Ectodermal cell (in vitro differentiated cells): ENCODE results near the gene KIAA1328.
"Not testable (repeated sequence)": the region's sequence is repeated elsewhere in the genome, so short reads cannot be mapped to it uniquely, and the experiment has no call there.

Source experiments
- H3K27ac ChIP-seq: 2 replicates; pipeline ENCODE4 v1.7.0; 2013; ENCODE audit warnings: mild to moderate bottlenecking, low read depth, low read length; ENCODE audit not compliant: insufficient read depth, poor library complexity, severe bottlenecking
- H3K27me3 ChIP-seq: 2 replicates; pipeline ENCODE4 v1.7.0; 2013; ENCODE audit warnings: mild to moderate bottlenecking, low read length; ENCODE audit not compliant: insufficient read depth, control insufficient read depth, poor library complexity, severe bottlenecking
- H3K36me3 ChIP-seq: one replicate; pipeline ENCODE4 v1.7.0; 2013; ENCODE audit warnings: low read length; ENCODE audit not compliant: control insufficient read depth, insufficient read depth
- H3K4me1 ChIP-seq: one replicate; pipeline ENCODE4 v1.7.0; 2013; ENCODE audit warnings: low read length; ENCODE audit not compliant: control insufficient read depth, insufficient read depth
- H3K4me3 ChIP-seq: 2 replicates; pipeline ENCODE4 v1.7.0; 2013; ENCODE audit warnings: low read depth, low read length, control low read depth; ENCODE audit not compliant: insufficient read depth
- H3K9me3 ChIP-seq: 2 replicates; pipeline ENCODE4 v1.7.0; 2013; ENCODE audit warnings: mild to moderate bottlenecking, low read length, moderate library complexity; ENCODE audit not compliant: control insufficient read depth
- WGBS, 2 experiments: methylation state at CpG; one replicate each; pipeline ENCODE4 v1.1.7; 2013; ENCODE audit warnings: missing lambda C conversion rate in 2 of 2; 5-methylcytosine and 5-hydroxymethylcytosine counted together

The KIAA1328 gene

GRCh38 chr18:36809590-36810381, 19.1 kb upstream of the KIAA1328 start:
- Histone ChIP-seq H3K9me3 (no peaks in the 10 kb centered on the region), H3K36me3 (peaks cover 23% of the 10 kb centered on the region), H3K27ac (no peak overlapping the region), H3K4me3 (no peak overlapping the region), H3K4me1 (no peaks in the 10 kb centered on the region), H3K27me3 (no peaks in the 10 kb centered on the region)
- 50 to 52% methylated on average over 6 of the region's 6 CpGs for WGBS, 2 experiments

GRCh38 chr18:36811430-36811829, 17.5 kb upstream of the KIAA1328 start:
- H3K4me3 ChIP-seq, result no peak overlapping the region
- 100% methylated on average over 1 of the region's 3 CpGs; no CpG with 5 or more reads in 1 of the 2 experiments for WGBS, 2 experiments

GRCh38 chr18:36811955-36812354, 17.0 kb upstream of the KIAA1328 start:
- Histone ChIP-seq H3K36me3 (peaks cover 11% of the 10 kb centered on the region), H3K27ac (no peak overlapping the region), H3K4me1 (peaks cover 3% of the 10 kb centered on the region), H3K27me3 (no peaks in the 10 kb centered on the region), H3K9me3 (no peaks in the 10 kb centered on the region), H3K4me3 (no peak overlapping the region)

More at GRCh38 chr18:36811430-36811829, 17.5 kb upstream of the KIAA1328 start:
- H3K27me3 ChIP-seq, result no peaks in the 10 kb centered on the region
- peaks cover 11% of the 10 kb centered on the region for H3K36me3 ChIP-seq
- H3K27ac ChIP-seq, result no peak overlapping the region
- H3K9me3 ChIP-seq, result no peaks in the 10 kb centered on the region
- peaks cover 3% of the 10 kb centered on the region for H3K4me1 ChIP-seq

DNA sequence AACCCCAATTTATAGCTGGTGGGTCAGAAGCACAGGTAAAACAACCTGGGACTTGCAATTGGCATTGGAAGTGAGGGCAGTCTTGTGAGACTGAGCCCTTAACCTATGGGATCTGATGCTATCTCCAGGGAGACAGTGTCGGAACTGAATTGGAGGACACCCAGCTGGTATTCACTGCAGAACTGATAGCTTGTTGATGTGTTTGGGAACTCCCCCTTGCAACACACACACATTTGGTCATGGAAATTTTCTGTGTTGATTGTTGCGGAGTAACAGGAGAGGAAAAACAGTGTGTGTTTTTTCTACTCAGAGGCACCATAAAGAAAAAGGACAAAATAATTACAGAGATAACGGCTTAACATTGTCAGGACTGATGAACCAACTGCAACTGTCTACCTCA, 16.2 kb upstream of the KIAA1328 start:
- Histone ChIP-seq H3K36me3 (peaks cover 17% of the 10 kb centered on the region), H3K27me3 (no peaks in the 10 kb centered on the region), H3K4me3 (no peak overlapping the region), H3K9me3 (no peaks in the 10 kb centered on the region), H3K4me1 (peaks cover 3% of the 10 kb centered on the region), H3K27ac (no peak overlapping the region)
- WGBS, 2 experiments, result 95 to 96% methylated on average over 3 of the region's 3 CpGs

DNA sequence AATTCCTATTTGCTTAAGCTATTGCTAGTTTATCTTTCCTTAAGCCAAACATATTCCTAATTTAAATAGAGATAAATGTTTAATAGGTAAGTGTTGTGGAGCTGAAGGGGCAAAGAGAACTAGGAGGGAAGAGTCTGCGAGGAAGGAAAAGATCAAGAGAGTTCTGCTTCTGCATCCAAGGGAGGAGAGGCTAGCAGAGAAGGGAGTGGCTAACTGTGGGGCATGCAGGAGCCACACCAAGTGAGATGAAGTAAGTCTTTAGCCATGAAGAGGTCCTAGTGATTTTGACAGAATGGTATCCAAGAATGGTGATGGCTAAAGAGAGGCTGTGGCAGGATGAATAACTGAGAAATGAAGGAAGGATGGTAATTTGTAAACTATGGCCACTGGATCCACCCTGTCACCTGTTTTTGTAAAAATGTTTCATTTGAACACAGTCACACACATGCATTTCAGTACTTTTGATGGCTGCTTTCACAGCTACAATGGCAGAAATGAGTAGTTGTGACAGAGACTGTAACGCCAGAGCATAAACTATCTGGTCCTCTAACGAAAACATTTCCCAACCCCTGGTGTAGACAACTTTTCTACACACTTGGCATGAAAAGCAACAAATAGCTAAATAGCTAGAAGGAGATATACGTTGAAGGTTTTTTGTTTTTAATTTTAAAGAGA, 15.7 kb upstream of the KIAA1328 start:
- H3K4me1 ChIP-seq, result peaks cover 3% of the 10 kb centered on the region
- no peak overlapping the region for H3K4me3 ChIP-seq
- 95 to 97% methylated on average over 3 to 4 of the region's 4 CpGs for WGBS, 2 experiments
- peaks cover 19% of the 10 kb centered on the region for H3K36me3 ChIP-seq
- H3K27ac ChIP-seq, result no peak overlapping the region
- no peaks in the 10 kb centered on the region for H3K9me3 ChIP-seq
- no peaks in the 10 kb centered on the region for H3K27me3 ChIP-seq

- Histone ChIP-seq H3K36me3 (peaks cover 19% of the 10 kb centered on the region), H3K27me3 (no peaks in the 10 kb centered on the region), H3K27ac (no peak overlapping the region), H3K4me3 (no peak overlapping the region), H3K9me3 (no peaks in the 10 kb centered on the region), H3K4me1 (peaks cover 3% of the 10 kb centered on the region)
- WGBS, 2 experiments, result 98% methylated on average over 3 of the region's 3 CpGs
Measured at GRCh38 chr18:36813824-36814223, 15.1 kb upstream of the KIAA1328 start.

GRCh38 chr18:36814994-36815393, 13.9 kb upstream of the KIAA1328 start:
- peaks cover 19% of the 10 kb centered on the region for H3K36me3 ChIP-seq
- H3K4me1 ChIP-seq, result peaks cover 3% of the 10 kb centered on the region
- WGBS, 2 experiments, result 53 to 88% methylated on average over 1 of the region's 1 CpG
- H3K27me3 ChIP-seq, result no peaks in the 10 kb centered on the region
- no peak overlapping the region for H3K27ac ChIP-seq
- H3K4me3 ChIP-seq, result no peak overlapping the region
- no peaks in the 10 kb centered on the region for H3K9me3 ChIP-seq

DNA sequence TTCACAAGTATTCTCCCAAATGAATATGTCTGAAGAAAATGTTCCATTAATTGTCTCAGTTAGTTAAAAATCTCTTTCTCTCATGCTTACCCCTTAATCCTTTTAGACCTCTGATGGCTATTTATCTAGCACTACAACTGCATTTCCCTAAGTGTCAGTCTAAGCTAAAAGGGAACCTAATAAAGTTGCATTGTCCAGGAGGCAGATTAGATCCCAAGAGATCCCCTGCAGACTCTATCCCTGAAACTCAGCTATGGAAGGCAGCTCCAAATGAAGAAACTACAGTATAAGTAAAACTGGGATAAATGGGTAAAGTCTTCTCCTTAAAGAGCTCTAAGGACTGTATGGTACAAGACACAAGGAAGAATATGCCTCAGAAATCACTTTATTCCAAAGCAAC, 12.8 kb upstream of the KIAA1328 start:
- not testable (repeated sequence) for H3K4me3 ChIP-seq, H3K9me3 ChIP-seq, H3K27ac ChIP-seq, H3K4me1 ChIP-seq, H3K27me3 ChIP-seq
- peaks cover 16% of the 10 kb centered on the region for H3K36me3 ChIP-seq

DNA sequence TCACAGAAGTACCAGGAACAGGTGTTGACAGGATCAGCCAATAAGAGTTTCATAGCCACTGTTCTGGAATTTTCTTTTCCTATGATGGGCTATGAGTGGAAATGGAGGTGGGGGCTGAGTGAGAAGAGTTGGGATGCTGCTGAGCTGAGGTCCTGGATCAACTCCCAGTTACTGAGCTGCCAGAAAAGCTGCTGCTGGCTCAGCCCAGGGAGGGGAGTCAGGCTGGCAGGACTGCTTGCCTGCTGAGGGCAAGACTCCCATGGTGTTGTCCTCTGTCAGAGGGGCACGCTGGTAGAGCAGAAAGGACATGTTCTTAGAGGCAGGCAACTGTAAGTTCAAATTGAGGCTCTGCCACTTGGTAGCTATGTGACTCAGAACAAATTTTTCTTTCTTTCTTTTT, 11.9 kb upstream of the KIAA1328 start:
- Histone ChIP-seq H3K27me3 (no peaks in the 10 kb centered on the region), H3K9me3 (no peaks in the 10 kb centered on the region), H3K27ac (no peak overlapping the region), H3K4me1 (peaks cover 3% of the 10 kb centered on the region), H3K4me3 (no peak overlapping the region), H3K36me3 (peaks cover 15% of the 10 kb centered on the region)
- 93 to 96% methylated on average over 1 of the region's 1 CpG for WGBS, 2 experiments

- Histone ChIP-seq H3K36me3 (peaks cover 16% of the 10 kb centered on the region), H3K9me3 (no peaks in the 10 kb centered on the region), H3K4me3 (no peak overlapping the region), H3K4me1 (peaks cover 3% of the 10 kb centered on the region), H3K27me3 (no peaks in the 10 kb centered on the region), H3K27ac (no peak overlapping the region)
- WGBS, 2 experiments, result 90 to 92% methylated on average over 3 of the region's 3 CpGs
Measured at GRCh38 chr18:36818652-36819051, 10.3 kb upstream of the KIAA1328 start.
